GF-D8 (cell line): ENCODE data around the gene ODF4.
A peak's percentile ranks its signal among the peaks of the same experiment; 100 is the strongest.

ENCODE experiments used
- DNase-seq: peaks from one replicate; lab custom pipeline; 2025; lab: John Stamatoyannopoulos, UW

Gene ODF4, protein sequence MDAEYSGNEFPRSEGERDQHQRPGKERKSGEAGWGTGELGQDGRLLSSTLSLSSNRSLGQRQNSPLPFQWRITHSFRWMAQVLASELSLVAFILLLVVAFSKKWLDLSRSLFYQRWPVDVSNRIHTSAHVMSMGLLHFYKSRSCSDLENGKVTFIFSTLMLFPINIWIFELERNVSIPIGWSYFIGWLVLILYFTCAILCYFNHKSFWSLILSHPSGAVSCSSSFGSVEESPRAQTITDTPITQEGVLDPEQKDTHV

GRCh38 chr17:8339540-8339939 is at the start of gene ODF4:
Gene ODF4 (plus strand): TSS chr17:8339840. CDS start chr17:8340052, 212 bp downstream.
- no peak for DNase-seq

DNA sequence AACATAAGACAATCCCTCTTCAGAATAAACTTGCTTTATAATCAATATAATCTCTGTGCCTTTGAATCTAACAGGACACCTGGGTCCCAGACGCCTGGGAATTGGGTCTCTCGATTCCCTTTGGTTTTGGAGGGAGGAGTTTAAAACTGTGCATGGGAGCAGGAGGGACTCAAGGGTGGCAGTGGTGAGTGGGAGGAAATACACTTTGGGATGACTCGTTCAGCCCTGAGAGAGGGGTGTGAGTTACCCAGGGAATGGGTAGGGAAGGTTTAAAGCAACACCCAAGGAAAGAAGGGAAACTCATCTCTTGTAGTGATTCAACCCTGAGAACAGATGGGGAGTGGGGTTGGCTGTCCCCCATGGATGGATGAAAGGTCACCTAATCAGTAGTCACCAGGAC is 49.6 kb upstream of the ODF4 start:
- DNase-seq = no peak

- no peak for DNase-seq
These were observed 46.8 kb upstream of the ODF4 start for GRCh38 chr17:8292639-8293395.

GRCh38 chr17:8294361-8294760 is 45.3 kb upstream of the ODF4 start:
- DNase-seq = no peak

DNA sequence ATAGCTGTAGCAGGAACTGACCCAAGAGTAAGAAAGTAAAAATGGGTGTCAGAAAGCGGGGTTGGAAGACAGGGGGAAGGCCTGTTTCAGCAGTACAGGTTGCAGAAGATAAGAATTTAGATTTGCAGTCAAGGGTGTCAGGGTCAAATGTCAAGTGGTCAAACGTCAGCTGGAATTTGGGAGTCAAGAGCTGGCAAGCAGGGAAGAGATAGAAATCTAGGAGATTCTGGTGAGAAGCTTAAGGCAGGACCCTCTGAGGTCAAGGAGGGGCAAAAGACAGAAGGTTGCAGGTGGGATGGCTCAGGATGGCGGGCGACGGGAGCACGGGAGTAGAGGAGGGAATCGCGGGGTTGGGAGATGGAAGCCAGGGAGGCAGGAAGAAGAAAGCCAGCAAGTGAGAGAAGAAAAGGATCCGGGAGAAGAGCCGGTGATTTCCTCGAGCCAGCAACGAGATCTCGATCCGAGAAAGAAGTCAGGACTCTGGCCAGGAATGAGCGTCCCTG is 44.8 kb upstream of the ODF4 start:
- no peak for DNase-seq

GRCh38 chr17:8300226-8300625 is 39.4 kb upstream of the ODF4 start:
- DNase-seq = no peak

- DNase-seq = peak; percentile 14
These were observed 38.9 kb upstream of the ODF4 start for GRCh38 chr17:8300627-8301242.

- no peak for DNase-seq
These were observed 29.0 kb upstream of the ODF4 start for GRCh38 chr17:8310601-8311123.

GRCh38 chr17:8311131-8311790 is 28.4 kb upstream of the ODF4 start:
- no peak for DNase-seq

GRCh38 chr17:8312251-8312650 is 27.4 kb upstream of the ODF4 start:
- DNase-seq = no peak

DNA sequence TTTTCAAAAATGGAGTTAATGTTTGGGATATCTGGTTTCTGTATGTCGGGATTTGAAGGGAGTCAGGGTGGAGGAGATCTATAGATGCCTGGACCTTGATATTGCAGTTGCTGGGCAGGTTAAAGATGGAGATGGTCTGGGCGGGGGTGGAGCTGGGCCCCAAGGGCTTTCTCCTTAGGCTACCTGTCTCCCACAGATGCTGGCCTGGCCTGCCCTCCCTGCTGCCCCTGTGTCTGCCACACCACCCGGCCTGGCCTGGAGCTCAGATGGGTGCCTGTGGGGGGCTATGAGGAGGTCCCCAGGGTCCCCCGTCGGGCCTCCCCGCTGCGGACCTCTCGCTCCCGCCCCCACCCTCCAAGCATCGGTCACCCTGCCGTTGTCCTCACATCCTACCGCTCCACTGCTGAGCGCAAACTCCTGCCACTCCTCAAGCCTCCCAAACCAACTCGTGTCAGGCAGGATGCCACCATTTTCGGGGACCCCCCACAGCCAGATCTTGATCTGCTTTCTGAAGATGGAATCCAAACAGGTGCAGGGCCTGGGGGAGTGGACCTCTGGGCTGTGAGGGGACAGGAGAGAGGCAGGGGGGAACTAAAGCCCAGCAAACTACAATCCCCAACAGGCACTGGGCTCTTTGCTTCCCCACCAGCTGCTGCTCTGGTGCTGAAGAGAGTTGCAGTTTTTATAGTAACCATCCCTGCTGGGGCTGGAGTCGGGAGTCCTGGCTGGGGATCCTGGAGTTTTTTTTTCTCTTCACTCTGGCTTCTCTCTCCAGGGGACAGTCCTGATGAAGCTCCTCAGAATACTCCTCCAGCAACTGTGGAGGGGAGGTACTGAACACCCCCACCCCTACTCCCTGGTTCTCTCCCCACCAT is 26.7 kb upstream of the ODF4 start:
- no peak for DNase-seq

DNA sequence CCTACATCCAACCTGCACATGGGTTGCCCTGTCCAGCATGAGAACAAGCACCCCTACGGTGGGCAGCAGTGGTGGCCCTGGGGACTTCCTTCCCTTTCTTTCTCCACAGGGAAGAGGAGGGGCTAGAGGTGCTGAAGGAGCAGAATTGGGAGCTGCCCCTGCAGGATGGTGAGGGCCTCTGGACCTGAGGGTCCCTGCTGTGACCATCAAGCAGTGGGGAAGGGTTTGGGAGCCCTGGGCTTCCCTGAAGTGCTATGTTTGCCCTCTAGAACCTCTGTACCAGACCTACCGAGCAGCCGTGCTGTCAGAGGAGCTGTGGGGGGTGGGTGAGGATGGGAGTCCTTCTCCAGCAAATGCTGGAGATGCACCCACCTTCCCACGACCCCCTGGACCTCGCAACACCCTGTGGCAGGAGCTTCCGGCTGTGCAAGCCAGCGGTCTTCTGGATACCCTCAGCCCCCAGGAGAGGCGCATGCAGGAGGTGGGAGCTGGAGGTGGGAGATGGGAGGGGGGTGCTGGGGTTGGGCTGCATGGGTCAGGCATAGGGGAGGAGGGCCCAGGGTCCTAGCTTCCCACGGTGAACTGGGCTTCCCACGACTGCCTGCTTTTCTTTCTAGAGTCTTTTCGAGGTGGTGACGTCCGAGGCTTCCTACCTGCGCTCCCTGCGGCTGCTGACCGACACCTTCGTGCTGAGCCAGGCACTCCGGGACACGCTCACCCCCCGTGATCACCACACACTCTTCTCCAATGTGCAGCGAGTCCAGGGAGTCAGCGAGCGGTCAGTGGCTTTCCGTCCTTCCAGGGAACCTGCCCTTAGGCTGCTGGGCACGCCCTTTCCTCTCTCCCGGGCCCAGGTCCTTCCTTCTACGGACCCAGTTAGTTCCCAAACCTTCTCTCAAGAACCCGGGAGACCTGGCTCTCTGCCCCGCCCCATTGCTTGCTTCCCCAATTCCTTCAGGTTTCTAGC is 24.6 kb upstream of the ODF4 start:
- no peak for DNase-seq

DNA sequence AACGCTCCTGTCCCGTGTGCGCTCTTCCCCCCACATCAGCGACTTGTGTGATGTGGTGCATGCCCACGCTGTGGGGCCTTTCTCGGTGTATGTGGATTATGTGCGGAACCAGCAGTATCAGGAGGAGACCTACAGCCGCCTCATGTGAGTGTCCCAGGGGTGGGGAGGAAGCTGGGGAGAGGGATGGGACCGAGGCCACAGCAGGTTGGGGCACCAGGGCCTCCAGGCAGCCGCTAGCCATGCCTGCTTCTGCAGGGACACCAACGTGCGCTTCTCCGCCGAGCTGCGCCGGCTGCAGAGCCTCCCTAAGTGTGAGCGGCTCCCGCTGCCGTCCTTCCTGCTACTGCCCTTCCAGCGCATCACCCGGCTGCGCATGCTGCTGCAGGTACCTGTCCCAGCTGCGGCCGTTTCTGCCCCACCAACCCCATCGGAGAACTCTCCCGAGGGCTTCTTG is 23.8 kb upstream of the ODF4 start:
- no peak for DNase-seq

DNA sequence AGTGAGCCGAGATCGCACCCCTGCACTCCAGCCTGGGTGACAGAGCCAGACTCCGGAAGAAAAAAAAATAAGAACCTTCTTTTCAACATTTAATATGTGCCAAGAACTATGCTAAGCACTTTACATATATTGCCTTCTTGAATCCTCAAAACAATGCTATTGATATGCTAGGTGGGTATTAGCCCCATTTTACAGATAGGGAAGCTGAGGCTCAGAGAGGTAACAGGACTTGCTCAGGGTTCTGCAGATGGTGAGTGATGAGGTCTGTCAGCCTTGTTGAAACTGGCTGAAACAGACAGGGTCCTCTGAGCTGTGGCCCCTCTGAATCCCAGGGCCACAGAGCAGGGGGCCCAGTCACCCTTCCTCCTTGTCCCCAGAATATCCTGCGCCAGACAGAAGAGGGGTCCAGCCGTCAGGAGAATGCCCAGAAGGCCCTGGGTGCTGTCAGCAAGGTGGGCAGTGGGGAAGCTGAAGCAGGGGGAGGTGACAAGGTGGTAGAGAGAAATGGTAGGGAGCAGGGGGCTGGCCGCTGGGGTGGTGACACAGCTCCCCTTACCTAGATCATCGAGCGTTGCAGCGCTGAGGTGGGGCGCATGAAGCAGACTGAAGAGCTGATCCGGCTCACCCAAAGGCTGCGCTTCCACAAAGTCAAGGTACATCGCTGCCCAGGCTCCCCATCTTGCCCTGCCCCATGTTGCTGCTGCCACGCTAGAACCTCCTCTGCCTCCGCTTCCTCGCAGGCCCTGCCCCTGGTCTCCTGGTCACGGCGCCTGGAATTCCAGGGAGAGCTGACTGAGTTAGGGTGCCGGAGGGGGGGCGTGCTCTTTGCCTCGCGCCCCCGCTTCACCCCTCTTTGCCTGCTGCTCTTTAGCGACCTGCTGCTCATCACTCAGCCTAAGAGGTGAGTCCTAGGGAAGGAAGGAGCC is 21.4 kb upstream of the ODF4 start:
- DNase-seq = no peak

DNA sequence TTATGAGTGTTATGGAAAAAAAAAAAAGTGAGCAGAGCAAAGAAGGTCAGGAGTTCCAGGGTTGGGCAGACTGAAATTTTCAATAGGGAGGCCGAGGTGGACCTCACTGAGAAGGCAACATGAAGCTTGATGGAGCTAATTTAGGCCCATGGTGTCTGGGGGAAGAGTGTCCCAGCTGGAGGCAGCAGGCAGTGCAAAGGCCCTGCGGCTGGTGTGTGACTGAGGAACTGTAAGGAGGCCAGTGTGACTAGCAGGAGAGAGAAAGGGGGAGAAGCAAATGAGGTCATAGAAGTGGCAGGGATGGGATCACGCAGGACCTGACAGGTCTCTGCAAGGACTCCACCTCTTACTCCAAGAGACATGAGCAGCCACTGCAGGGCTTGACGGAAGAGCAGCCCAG is 19.4 kb upstream of the ODF4 start:
- DNase-seq = no peak

DNA sequence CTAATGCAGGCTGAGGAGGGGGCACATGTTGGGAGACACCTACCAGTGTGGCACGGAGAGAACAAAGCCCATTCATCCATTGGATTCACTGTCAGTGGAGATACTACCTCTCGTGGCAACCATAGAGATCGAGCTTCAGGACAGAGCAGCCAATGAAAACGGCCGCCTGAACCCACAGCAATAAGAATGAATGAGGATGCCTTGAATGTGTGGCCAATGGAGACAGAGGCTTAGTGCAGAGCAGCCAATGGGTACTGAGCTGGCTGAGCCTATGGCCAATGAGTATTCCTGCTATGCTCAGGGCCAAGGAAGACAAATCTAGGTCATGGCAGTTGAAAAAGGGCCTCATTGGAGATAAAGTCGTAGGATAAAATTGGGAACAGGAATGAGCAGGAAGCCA is 18.6 kb upstream of the ODF4 start:
- DNase-seq = no peak

DNA sequence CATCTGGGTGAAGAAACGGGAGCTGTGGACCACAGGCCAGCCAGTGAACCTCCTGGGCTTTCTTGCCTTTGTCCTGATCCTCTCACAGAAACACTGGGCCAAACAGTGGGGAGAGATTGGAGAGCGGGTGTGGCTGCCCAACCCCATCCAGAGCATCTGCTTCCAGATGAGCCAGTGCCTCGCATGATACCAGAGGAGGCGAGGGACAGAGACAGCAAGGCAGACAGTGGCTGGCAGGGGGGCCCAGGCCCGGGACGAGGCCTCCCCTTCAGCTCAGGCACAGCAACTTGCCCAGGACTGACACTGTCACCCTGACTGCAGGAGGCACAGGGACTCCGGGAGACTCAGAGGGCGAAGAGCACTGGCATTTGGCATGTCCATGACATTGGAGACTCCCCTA is 17.6 kb upstream of the ODF4 start:
- no peak for DNase-seq

GRCh38 chr17:8324132-8324531 is 15.5 kb upstream of the ODF4 start:
- no peak for DNase-seq

- DNase-seq = no peak
These were observed 14.7 kb upstream of the ODF4 start for GRCh38 chr17:8324923-8325322.
